Measurements from ENCODE around the gene CUX1.

GRCh38 chr7:102300643-102301221 is 483.3 kb downstream of the CUX1 start:
- TF ChIP-seq CTCF (conservative IDR thresholded peaks at IDR 0.05; ENCODE audit: low read depth, low read length) (no peak), EZH2phosphoT487 (IDR thresholded peaks at IDR 0.05; ENCODE audit: borderline replicate concordance, low read length) (no peak)
